Lower leg skin (tissue), 3 donors: ENCODE data around the gene UCKL1.

Experiments used
- POLR2A ChIP-seq, 2 donors: fragments of 450-650 bp; IDR thresholded peaks; one replicate each; pipeline ENCODE4 v1.6.1; 2016 to 2017; ENCODE audit warnings: antibody characterized with exemption in 2 of 2, mild to moderate bottlenecking in 1 of 2, moderate library complexity in 1 of 2
- TF ChIP-seq, protein P1 (sequence below), 3 donors: fragments of 450-650 bp; IDR thresholded peaks; one replicate each; pipeline ENCODE4 v1.5.1; 2016; ENCODE audit warnings: antibody characterized with exemption in 3 of 3, mild to moderate bottlenecking in 3 of 3, moderate library complexity in 2 of 3

DNA sequence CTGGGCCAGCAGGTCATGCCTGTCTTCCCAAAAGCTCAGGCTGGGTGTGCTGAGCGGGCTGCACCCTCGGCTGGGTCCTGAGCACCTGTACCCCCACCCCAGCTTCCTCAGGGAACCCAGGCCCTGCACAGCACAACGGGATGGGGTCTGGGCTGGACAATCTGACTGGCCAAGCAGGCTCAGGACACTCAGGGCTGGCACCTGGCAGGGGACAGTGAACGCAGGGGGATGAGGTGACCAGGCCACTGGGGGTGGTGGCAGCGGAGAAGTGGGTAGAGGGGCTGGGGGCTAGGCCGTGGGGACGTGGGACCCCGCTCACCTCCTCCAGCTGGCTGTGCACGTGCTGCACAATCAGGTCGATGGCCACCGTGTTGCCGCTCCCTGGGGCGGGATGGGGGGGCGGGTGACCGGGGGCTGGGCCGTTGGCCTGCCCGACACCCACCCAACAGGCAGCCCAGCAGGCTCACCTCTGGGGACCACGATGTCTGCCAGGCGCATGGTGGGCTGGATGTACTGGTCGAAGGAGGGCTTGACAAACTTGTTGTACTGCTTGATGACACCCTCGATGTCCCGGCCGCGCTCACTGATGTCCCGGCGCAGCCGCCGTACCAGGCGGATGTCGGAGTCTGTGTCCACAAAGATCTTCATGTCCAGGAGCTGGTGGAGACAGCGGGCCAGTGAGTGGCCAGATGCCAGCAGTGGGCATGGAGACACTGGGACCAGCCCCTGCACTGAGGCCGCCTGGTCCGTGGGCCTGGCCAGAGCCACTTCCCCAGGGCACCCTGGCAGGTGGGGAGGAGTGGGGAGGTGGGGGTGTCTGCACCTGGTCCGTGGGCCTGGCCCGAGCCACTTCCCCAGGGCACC lies 11.9 kb downstream of the UCKL1 start:
- TF ChIP-seq, protein P1, sequence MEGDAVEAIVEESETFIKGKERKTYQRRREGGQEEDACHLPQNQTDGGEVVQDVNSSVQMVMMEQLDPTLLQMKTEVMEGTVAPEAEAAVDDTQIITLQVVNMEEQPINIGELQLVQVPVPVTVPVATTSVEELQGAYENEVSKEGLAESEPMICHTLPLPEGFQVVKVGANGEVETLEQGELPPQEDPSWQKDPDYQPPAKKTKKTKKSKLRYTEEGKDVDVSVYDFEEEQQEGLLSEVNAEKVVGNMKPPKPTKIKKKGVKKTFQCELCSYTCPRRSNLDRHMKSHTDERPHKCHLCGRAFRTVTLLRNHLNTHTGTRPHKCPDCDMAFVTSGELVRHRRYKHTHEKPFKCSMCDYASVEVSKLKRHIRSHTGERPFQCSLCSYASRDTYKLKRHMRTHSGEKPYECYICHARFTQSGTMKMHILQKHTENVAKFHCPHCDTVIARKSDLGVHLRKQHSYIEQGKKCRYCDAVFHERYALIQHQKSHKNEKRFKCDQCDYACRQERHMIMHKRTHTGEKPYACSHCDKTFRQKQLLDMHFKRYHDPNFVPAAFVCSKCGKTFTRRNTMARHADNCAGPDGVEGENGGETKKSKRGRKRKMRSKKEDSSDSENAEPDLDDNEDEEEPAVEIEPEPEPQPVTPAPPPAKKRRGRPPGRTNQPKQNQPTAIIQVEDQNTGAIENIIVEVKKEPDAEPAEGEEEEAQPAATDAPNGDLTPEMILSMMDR (IDR thresholded peaks at IDR 0.05), result no peak
- TF ChIP-seq POLR2A (IDR thresholded peaks at IDR 0.05), result no peak
